ENCODE measurements around the gene HMG20A. TPM values are rescaled to one million over a fixed set of nuclear protein-coding genes. Genes with fewer than 3 reads are reported as not detected.

HMG20A gene
- total RNA-seq = 26.8 and 31.6 TPM in 2 replicates

DNA sequence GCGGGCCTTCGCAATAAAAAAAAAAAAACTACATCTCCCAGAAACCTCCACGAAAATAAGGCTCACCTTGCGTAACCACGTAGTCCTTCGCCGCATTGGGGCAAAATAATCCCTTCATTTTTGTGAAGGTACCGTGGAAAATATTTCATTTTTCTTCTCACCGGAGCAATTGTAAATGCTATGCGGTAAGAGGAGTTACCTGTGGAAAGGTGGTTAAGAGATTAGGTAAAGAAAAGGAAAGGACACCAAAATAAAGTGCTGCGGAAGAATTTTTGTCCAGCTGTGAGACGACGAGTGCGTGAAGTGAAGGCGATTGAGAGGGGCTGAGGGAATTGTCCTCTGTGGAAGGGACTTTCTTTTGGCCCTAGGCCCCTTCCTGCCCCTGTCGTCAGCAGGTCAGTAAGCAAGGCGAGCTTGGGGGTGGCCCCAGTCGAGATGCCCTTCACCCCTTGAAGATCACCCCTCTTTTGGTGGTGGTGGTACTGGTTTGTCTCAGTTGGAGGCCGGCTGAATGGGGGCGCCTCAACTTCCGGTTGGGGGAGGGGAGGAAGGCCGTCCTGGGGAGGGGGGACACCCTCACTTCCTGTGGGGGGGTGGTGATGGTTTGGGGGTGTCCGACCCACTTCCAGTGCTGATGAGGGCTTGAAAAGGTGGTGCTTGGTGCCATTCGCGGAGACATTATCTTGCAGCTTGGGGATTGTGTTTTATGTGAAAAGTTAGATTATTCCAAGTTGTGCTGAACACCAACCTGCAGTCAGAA, at the start of gene HMG20A:
TSS of gene HMG20A (plus strand) at position 279 of the 760 bp plus-strand sequence. CDS start 37,520 bp downstream, outside the sequence.

DNA sequence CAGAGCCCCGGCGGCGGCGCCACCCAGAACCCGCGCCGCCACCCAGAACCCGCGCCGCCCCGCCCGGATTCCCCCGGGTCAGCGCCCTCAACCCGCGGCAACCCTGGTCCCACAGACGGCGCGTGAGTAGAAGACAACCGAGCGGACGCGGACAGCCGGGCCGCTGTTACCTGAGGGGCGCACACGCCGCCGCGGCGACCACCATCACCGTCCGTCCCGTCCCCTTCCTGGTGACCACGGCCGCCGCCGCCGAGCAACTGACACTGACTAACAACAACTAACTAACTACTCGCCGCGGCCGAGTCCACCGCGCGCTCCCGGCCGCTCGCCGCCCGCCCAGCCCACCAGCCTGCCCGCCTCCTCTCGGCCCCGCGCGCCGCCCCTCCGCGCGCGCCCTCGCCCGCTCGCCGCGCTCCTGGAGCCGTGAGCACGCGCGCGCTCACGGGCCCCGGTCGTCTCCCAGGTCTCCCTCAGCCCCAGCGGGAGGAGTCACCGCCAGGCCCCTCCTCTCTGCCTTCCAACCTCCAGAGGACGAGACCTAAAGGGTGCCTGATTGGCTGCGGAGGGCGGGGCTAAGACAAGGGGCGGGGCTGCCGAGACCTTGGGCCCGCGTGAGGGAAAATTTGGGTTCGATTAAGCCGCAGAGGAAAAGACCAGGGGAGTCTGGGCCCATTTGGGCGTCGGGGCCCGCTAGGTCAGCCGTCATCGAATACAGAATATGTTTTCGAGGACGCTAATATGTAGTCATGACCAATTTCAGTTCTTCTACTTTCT, 665 bp upstream of the HMG20A start, which contains the start of gene PEAK1:
TSS of gene PEAK1 (minus strand) at position 269 of the 774 bp plus-strand sequence. CDS start 238,178 bp downstream, outside the sequence.

Other genes with a start within 250 kb of the HMG20A start
- gene PEAK1, start 784 bp upstream of the HMG20A start, total RNA-seq = 37.8 and 43.6 TPM in 2 replicates
- gene LINGO1, start 212.0 kb downstream of the HMG20A start, total RNA-seq = under 0.01 TPM in 1 of 2 replicates, not detected in the other

Measured in subcutaneous preadipocyte (primary cell).